GM11168 (cell line): ENCODE measurements around the gene SORCS2.

Source experiments
- in situ Hi-C: fragments of 300-500 bp; cut with MboI; formaldehyde crosslinking; loops from one replicate; pipeline ENCODE4 v1.12.0; 2022; ENCODE audit warnings: low sequenced_read_pairs; ENCODE audit not compliant: unreplicated experiment

Gene SORCS2

GRCh38 chr4:7394681-7395451 is 202.5 kb downstream of the SORCS2 start:
- in situ Hi-C loops, result no loop called here

DNA sequence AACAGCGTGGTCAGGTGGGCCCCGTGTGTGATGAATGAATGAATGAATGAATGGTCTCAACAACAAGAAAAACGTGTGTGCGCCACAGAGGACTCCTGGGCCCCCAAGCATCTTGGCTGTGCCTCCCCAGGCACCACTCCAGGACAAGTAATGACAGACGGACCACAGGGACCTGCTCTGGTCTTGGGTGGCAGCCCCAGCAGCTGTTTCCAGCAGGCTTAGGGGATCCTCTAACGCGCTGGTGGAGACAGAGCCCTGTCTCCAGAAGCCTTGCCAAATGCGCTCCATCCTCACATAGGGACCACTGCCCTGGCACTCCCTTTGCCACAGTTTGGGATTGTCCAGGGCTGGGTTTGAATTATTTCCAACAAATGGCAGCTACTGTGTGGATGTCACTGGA is 203.3 kb downstream of the SORCS2 start:
- in situ Hi-C loops, result no loop called here

DNA sequence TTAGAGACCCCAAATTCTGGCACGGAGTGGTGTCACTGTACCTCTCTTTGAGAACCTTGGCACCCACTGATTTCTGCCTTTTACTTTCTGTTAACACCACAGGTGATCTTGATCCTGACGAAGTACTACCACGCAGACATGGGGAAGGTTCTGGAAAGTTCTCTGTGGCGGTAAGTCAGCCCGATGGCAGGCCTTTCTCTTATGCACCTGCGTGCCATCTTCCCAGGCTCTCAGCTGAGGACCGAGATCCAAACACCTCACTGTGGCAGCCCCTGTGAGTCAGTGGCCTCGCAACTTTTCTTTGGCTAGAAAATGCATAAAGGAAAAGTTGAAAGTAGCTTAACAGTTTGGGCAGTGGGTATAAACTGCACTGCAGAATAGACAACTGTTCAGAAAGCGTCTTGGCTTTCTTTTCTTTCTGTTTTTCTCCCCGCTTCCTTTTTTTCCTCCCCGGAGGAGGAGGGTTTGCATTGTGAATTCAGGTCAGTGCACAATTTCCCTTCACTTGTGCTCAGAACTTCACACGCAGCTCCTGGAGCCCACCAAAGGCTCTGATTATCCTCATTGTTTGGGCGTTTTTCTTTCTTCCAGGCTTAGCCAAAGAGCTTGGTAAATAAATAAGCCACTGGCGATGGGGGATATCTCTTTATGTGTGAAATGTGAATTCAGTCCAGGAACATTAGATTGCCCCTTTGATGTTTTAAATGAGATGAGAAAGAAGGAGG is 204.0 kb downstream of the SORCS2 start:
- in situ Hi-C loops, result no loop called here

DNA sequence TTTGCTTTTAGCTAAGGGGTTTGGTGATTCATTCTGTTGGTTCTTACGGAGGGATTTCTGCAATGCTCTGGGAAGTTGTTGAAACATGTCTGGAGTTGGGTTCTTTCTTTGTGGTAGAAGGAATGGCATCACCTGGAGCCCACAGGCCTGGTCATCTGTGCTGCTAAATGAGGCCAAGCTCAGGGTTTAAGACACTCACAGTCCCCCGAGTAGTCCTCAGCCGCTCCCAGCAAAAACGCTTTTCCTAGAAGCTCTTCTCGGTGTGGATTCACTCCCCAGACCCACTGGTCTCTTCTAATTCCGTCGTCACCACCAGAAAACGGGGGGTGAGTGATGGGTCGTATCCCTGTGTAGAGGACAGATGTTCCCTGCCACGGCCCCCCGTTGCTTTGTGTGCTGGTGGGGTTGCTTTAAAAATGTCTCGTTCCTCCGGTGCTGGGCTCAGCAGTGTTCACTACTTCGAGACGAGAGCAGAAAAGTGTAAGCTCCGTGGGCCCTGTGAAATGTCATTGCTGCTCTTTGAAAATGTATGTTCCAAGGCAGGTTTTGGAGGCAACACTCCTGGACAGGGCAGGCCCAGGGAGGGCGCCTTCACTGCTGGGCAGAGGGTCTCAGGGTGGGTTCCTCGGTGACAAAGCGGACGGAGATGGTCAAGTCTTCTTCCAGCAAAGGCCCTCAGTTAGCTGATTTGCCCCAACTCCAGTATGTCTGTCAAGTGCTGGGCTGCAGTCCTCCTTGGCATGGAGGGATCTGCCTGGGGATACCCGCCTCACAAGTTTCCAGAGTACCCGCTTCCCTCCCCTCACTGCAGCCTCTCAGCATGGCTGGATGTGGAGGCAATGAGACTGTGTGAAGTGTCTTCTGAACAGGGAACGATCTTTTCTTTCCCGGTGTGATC is 205.1 kb downstream of the SORCS2 start:
- in situ Hi-C loops, result no loop called here

DNA sequence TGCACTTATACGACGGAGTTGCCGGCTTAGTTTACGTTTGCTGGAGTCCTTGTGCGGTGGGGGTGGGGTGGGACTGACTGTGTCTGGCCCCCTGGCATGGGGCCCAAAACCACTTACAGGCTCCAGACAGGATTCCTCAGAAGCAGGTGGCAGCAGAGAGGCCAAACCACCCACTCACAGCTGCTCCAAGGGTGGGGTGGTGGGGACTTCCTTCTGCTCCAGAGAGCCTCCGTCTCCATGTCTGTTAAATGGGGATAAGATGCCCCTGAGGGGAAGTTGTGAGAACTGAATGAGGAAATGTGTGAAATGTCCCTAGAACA is 205.7 kb downstream of the SORCS2 start:
- in situ Hi-C loops, result no loop called here

DNA sequence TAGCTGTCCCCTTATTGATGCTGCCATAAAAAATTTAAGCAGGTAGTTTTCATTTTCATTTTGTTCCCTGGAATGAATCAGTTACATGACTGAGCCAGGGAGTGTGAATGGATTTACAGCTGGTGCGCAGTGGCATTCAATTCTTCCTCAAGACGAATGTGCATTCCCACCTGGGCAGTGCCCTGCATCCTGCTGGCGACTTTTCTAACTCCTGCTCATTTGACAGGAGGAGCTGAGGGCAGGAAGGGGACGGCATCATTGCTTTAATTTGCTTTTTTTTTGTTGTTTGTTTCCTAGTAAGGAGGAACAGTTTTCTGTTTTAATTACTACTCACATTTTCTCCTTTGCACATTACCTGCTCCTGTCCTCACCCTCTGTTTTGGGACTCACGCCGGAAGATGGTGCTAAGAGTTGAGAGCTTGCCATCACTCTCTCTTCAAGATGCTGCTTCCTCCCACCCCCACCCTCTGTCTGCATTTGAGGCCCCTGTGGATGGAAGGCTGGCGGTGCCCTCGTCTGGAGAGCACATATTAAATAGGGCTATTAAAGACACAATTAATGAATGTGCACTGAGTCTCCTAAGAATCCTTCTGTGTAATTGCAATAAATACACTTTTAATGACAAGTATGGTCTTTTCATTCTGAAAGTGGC is 206.6 kb downstream of the SORCS2 start:
- in situ Hi-C loops, result no loop called here

DNA sequence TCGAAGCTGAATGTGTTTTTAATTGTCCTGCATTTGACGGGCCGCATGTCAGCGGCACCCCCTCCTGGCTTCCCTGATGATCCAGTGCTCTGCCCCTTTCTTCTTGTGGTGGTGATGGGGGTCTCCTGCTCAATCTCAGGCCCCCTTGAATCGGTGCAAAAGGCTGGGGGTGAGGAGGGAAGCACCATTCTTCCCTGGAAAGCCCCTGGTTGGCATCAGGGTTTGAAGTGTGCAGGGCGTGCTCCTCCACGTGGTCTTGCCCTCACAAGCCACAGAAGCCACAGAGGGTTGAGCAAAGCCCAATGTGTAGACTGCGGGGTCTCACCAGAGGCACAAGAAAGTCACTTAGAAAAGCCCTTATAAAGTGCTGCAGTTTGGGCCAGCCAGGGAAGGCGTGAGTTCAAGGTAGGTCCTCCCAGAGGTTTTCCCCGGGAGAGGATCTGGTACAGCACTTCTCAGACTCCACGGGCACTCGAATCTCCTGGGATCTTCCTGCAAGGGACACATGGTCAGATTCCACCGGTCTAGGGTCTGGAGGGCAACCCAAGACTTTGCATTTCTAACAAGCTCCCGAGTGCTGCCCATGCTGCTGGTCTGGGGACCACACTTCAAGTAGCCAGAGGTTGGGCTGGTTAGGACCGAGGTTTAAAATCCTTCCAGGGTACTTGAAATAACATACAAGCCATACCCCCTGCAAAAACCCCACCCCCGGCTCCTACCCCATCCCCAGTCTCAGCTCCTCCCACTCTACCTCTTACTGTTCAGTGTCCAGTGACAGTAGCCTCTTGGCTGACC is 207.3 kb downstream of the SORCS2 start:
- in situ Hi-C loops, result no loop called here

DNA sequence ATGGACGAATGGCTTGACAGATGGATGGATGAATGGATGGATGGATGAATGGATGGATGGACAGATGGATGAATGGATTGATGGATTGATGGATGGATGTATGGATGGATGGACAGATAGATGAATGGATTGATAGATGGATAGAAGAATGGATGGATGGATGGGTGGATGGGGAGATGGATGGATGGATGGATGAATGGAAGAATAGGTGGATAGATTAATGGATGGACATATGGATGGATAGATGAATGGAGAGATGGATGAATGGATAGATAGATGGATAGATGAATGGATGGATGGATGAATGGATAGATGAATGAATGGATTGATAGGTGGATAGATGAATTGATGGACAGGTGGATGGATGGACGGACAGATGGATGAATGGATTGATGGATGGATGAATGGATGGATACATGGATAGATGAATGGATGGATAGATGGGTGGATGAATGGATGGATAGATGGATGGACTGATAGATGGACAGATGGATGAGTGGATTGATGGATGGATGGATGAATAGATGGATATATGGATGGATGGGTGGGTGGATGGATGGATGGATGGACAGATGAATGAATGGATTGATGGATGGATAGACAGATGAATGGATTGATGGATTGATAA is 208.4 kb downstream of the SORCS2 start:
- in situ Hi-C loops, result no loop called here

GRCh38 chr4:7402526-7402925 is 210.2 kb downstream of the SORCS2 start:
- in situ Hi-C loops, result no loop called here

GRCh38 chr4:7403001-7403400 is 210.7 kb downstream of the SORCS2 start:
- in situ Hi-C loops, result no loop called here

DNA sequence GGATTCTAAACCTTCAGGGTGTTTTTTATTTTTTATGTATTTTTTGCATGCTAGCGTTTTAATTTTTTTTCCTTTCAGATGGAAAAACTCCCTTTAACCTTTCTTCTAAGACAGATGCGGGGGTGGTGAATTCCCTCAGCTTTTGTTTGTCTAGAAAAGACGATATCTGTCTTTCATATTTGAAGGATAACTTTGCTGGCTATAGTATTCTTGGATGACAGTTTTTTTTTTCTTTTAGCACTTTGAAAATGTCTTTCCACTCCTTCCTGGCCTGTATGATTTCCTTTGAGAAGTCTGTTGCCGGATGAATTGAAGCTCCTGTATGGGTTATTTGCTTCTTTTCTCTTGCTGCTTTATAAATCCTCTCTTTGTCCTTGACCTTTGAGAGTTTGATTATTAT is 215.8 kb downstream of the SORCS2 start:
- in situ Hi-C loops, result no loop called here

DNA sequence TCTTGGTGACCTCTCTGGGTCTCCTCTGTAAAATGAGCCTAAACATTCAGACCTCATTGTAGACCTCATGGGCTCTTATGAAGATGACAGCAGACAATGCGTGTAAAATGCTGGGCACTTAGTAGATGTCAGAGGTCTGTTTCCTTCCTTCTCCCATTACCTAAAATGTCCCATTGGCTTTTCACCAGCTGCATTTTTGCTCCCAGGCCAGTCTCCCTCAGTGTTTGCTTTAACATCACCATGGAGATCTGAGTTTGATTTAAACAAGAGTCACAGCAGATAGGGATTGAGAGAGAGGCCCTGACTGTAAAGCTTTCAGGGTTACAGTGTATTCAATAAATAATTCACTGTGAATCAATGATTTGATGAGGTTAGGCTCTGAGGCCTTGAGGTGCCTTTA is 218.1 kb downstream of the SORCS2 start:
- in situ Hi-C loops, result no loop called here

- in situ Hi-C loops, result no loop called here
These were observed 219.2 kb downstream of the SORCS2 start for GRCh38 chr4:7411491-7411890.

GRCh38 chr4:7411896-7412553 is 219.7 kb downstream of the SORCS2 start:
- in situ Hi-C loops, result no loop called here

GRCh38 chr4:7412554-7412912 is 220.2 kb downstream of the SORCS2 start:
- in situ Hi-C loops, result no loop called here

DNA sequence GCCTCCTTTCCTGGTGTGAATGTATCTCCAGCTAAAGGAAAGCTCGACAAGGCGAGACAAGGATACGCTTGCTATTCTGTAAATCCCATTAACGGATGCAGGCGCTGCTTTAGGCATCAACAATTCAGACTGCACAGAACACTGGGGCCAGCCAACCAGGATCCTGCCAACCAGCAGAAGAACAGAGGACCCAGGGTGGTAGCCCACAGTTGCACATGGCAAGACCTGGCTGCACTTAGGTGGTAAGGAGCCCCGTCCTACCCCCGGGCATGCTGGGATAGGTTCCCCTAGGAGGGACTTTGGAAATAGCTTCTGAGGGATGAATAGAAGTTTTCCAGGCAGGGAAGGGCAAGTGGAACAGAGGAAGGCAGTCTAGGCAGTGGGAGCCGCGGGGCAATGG is 221.7 kb downstream of the SORCS2 start:
- in situ Hi-C loops, result no loop called here

DNA sequence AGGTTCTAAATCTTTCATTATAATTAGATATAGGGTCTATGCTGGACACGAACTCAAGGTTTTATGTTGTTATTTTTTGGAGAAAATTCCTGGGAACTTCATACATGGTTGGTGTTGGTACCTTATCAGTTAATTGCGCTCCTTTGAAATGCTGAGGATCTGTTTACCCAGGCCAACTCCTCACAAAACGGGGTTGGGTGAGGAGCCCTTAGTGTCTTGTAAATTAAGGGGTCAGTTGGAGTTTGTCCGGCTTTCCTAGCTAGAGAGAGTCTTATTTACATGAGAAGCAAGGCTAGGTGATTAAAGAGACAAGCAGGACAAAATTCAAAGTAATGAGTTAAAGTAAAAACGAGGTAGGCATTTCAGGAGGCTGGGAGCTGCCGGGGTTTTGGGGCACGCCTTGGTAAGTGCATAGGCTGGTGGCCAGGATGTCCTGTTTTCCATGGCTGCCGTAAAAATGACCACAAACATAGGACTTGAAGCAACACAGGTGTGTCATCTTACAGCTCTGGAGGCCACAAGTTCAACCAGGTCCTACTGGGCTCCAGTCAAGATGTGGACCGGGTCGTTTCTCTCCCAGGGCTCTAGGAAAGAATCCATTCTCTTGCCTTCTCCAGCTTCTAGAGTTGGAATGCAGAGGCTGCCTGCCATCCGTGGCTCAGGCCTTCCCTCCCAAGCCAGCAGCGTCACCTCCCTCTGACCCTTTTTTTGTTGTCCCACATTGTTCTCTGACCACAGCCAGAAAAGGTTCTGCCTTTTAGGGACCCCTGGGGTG is 222.6 kb downstream of the SORCS2 start:
- in situ Hi-C loops, result no loop called here
